LNCaP clone FGC (cell line): ENCODE measurements around the gene PRSS8.

Source experiments
- DNase-seq: peaks from one replicate; pipeline ENCODE4 v3.0.0-alpha.2; 2011; ENCODE audit warnings: low read depth
- H3K4me3 ChIP-seq: 2 replicates; pipeline ENCODE4 v1.5.1; 2011; ENCODE audit warnings: mild to moderate bottlenecking, low read depth, low read length, control low read depth
- TF ChIP-seq, protein P1 (sequence below): IDR thresholded peaks from 2 replicates; pipeline ENCODE4 v1.5.1; 2012; ENCODE audit warnings: mild to moderate bottlenecking; ENCODE audit not compliant: control insufficient read depth, insufficient read depth; ENCODE audit errors: extremely low read depth

PRSS8 gene

GRCh38 chr16:31093132-31093703, 42.3 kb downstream of the PRSS8 start:
- no peak for DNase-seq
- TF ChIP-seq, protein P1, sequence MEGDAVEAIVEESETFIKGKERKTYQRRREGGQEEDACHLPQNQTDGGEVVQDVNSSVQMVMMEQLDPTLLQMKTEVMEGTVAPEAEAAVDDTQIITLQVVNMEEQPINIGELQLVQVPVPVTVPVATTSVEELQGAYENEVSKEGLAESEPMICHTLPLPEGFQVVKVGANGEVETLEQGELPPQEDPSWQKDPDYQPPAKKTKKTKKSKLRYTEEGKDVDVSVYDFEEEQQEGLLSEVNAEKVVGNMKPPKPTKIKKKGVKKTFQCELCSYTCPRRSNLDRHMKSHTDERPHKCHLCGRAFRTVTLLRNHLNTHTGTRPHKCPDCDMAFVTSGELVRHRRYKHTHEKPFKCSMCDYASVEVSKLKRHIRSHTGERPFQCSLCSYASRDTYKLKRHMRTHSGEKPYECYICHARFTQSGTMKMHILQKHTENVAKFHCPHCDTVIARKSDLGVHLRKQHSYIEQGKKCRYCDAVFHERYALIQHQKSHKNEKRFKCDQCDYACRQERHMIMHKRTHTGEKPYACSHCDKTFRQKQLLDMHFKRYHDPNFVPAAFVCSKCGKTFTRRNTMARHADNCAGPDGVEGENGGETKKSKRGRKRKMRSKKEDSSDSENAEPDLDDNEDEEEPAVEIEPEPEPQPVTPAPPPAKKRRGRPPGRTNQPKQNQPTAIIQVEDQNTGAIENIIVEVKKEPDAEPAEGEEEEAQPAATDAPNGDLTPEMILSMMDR: no peak
- peak overlapping the region; percentile 99 for H3K4me3 ChIP-seq

- no peak overlapping the region for H3K4me3 ChIP-seq
- DNase-seq: no peak
- TF ChIP-seq, protein P1: no peak
Measured at GRCh38 chr16:31092330-31092729, 43.2 kb downstream of the PRSS8 start.

DNA sequence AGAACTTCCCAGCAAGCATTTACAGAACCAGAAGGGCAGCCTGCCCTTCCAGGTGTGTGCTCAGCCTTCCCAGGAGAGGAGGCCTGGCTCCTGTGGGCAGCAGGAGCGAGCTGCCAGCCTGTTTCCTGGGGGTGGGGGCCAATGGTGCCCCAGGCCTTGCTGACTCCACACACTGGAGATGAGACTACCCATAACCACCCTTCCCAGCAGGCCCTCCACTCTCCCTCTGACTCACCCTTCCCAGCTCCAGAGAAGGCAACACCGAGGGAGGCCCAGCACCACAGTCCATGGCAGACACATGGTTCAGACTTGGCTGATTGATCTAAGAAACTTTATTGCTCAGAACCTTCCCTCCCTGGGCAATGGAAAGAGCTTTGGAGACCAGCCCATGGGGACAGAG, 45.0 kb downstream of the PRSS8 start:
- TF ChIP-seq, protein P1: no peak
- no peak overlapping the region for H3K4me3 ChIP-seq
- no peak for DNase-seq

GRCh38 chr16:31089199-31089598, 46.3 kb downstream of the PRSS8 start:
- DNase-seq: no peak
- no peak overlapping the region for H3K4me3 ChIP-seq
- TF ChIP-seq, protein P1: no peak

DNA sequence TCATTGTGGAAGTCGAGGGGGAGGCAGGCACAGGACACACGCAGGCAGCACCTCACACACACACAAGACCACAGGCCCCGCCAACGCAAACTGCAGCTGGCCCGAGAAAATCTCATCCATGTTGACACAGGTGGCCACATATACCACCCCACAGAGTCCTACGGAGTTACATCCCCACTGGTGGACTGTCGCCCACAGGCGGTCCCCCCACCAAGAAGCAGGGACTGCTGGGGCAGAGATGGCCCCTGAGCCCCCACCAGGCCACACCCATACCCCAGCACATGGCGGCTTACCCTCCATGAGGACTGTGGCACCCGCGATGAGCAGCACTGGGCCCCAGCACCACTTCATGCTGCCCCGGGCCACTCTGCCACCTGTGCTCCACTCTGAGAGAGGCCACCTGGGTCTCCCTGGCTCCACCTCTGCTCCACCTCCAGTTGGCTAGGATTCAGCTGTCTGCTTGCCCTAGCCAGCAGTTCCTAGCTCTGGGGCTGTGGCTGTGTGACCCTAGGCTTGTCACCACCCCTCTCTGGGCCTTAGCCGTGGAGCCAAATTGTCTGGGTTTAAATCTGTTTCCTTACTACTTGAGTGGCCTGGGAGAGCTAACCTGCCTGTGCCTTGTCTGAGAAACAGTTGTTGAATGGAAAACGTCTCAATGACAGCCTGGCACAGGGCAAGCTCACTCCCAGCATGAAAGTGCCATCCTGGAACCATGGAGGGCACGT, 46.9 kb downstream of the PRSS8 start, which contains the start of gene PRSS53:
Gene PRSS53 (minus strand): TSS at position 485 of the 725 bp plus-strand sequence. CDS start 134 bp downstream, at position 351.
- DNase-seq: no peak
- TF ChIP-seq, protein P1: no peak

DNA sequence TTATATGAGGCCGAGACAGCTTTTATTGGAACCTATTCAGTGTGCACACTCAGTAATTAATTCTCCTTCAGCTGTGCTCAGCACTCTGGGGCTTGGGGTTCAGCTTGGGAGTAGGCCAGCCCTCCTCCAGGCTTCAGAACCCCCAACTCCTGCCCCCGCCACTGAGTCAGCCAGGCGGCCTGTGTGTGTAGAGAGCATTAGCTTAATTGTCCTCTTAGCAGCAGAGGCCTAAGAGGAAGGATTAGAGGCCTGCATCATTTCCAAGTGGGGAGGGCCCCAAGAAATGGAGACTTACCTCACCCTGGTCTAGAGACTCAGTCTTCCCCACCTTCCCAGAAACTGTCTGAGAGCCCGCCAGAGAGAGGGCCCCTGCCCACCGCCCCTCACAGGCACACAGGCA, 47.6 kb downstream of the PRSS8 start:
- no peak overlapping the region for H3K4me3 ChIP-seq
- TF ChIP-seq, protein P1: no peak
- no peak for DNase-seq

More for the DNA sequence above, 46.9 kb downstream of the PRSS8 start, which contains the start of gene PRSS53:
- no peak within 1 kb of the TSS for H3K4me3 ChIP-seq

- no peak for DNase-seq
- TF ChIP-seq, protein P1: no peak
- no peak overlapping the region for H3K4me3 ChIP-seq
Measured at GRCh38 chr16:31087481-31087880, 48.0 kb downstream of the PRSS8 start.
